Ishikawa (cell line): Measurements from ENCODE around the gene YARS1.

Experiments
- CEBPB ChIP-seq: IDR thresholded peaks from 2 replicates; pipeline ENCODE4 v1.6.1; 2012
- CREB1 ChIP-seq: IDR thresholded peaks from 2 replicates; pipeline ENCODE4 v1.6.1; 2012; ENCODE audit warnings: low read depth
- EGR1 ChIP-seq: IDR thresholded peaks from 2 replicates; pipeline ENCODE4 v1.6.1; 2012
- EP300 ChIP-seq: IDR thresholded peaks from 2 replicates; pipeline ENCODE4 v1.6.1; 2012; ENCODE audit warnings: borderline replicate concordance
- FOXM1 ChIP-seq: IDR thresholded peaks from 2 replicates; pipeline ENCODE4 v1.6.1; 2012; ENCODE audit warnings: low read depth, borderline replicate concordance
- RAD21 ChIP-seq: IDR thresholded peaks from 2 replicates; pipeline ENCODE4 v1.6.1; 2012; ENCODE audit warnings: low read depth
- TEAD4 ChIP-seq: IDR thresholded peaks from 2 replicates; pipeline ENCODE4 v1.6.1; 2012
- YY1 ChIP-seq: IDR thresholded peaks from 2 replicates; pipeline ENCODE4 v1.6.1; 2012; ENCODE audit warnings: low read depth
- TF ChIP-seq, protein P1 (sequence below): IDR thresholded peaks from 2 replicates; pipeline ENCODE4 v1.6.1; 2012
- TF ChIP-seq, protein P2 (sequence below): IDR thresholded peaks from 2 replicates; pipeline ENCODE4 v1.6.1; 2012; ENCODE audit warnings: low read depth, mild to moderate bottlenecking
- TF ChIP-seq, protein P3 (sequence below): IDR thresholded peaks from 2 replicates; pipeline ENCODE4 v1.6.1; 2012

DNA sequence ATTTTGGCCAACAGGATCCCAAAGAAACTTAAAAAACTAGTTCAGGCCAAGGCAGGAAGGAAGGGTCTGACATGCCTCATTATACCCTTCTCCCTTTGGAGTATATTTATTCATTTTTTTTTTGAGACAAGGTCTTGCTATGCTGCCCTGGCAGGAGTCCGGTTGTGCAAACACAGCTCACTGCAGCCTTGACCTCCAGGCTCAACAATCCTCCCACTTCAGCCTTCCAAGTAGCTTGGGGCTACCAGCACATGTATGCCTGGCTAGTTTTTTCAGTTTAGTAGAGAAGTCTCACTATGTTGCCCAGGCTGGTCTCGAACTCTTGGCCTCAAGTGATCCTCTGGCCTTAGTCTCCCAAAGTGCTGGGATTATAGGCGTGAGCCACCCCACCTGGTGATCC, 5.2 kb downstream of the YARS1 start:
- TF ChIP-seq, protein P1, sequence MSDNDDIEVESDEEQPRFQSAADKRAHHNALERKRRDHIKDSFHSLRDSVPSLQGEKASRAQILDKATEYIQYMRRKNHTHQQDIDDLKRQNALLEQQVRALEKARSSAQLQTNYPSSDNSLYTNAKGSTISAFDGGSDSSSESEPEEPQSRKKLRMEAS, result no peak
- TF ChIP-seq FOXM1, result no peak
- no peak for TF ChIP-seq YY1
- TF ChIP-seq RAD21, result no peak
- TF ChIP-seq CREB1, result no peak
- TF ChIP-seq, protein P2, sequence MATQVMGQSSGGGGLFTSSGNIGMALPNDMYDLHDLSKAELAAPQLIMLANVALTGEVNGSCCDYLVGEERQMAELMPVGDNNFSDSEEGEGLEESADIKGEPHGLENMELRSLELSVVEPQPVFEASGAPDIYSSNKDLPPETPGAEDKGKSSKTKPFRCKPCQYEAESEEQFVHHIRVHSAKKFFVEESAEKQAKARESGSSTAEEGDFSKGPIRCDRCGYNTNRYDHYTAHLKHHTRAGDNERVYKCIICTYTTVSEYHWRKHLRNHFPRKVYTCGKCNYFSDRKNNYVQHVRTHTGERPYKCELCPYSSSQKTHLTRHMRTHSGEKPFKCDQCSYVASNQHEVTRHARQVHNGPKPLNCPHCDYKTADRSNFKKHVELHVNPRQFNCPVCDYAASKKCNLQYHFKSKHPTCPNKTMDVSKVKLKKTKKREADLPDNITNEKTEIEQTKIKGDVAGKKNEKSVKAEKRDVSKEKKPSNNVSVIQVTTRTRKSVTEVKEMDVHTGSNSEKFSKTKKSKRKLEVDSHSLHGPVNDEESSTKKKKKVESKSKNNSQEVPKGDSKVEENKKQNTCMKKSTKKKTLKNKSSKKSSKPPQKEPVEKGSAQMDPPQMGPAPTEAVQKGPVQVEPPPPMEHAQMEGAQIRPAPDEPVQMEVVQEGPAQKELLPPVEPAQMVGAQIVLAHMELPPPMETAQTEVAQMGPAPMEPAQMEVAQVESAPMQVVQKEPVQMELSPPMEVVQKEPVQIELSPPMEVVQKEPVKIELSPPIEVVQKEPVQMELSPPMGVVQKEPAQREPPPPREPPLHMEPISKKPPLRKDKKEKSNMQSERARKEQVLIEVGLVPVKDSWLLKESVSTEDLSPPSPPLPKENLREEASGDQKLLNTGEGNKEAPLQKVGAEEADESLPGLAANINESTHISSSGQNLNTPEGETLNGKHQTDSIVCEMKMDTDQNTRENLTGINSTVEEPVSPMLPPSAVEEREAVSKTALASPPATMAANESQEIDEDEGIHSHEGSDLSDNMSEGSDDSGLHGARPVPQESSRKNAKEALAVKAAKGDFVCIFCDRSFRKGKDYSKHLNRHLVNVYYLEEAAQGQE, result no peak
- no peak for TF ChIP-seq EP300
- no peak for TF ChIP-seq TEAD4
- TF ChIP-seq CEBPB, result no peak
- TF ChIP-seq, protein P3, sequence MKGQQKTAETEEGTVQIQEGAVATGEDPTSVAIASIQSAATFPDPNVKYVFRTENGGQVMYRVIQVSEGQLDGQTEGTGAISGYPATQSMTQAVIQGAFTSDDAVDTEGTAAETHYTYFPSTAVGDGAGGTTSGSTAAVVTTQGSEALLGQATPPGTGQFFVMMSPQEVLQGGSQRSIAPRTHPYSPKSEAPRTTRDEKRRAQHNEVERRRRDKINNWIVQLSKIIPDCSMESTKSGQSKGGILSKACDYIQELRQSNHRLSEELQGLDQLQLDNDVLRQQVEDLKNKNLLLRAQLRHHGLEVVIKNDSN, result no peak
- no peak for TF ChIP-seq EGR1
